ENCODE data around the gene CHMP4B. TPM values are rescaled to one million over a fixed set of nuclear protein-coding genes. Genes with fewer than 3 reads are reported as not detected.

Gene CHMP4B
- total RNA-seq, 1 donor: 32.0 TPM

GRCh38 chr20:33846291-33846935 lies 35.3 kb downstream of the CHMP4B start:
- no peak for TF ChIP-seq CTCF (IDR thresholded peaks at IDR 0.05; ENCODE audit: insufficient read depth, low read depth, low read length)
- DNase-seq (ENCODE audit: low read depth): peak; percentile 82
- no peak overlapping the region for H3K4me3 ChIP-seq (ENCODE audit: low read depth, low read length)

GRCh38 chr20:33847006-33847405 lies 35.9 kb downstream of the CHMP4B start:
- no peak for TF ChIP-seq CTCF (IDR thresholded peaks at IDR 0.05; ENCODE audit: insufficient read depth, low read depth, low read length)
- no peak overlapping the region for H3K4me3 ChIP-seq (ENCODE audit: low read depth, low read length)
- no peak for DNase-seq (ENCODE audit: low read depth)

DNA sequence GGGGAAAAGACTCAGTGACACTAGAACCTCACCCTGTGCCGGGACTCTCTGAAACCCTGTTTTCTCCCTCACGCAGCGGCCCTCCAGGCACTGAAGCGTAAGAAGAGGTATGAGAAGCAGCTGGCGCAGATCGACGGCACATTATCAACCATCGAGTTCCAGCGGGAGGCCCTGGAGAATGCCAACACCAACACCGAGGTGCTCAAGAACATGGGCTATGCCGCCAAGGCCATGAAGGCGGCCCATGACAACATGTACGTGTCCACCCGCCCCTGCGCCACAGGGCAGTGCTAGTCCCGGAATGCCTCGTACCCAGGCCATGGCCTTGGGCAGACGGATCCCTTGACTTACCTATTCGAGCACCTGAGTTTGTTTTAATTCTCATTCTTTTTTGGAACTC lies 37.2 kb downstream of the CHMP4B start:
- no peak overlapping the region for H3K4me3 ChIP-seq (ENCODE audit: low read depth, low read length)
- no peak for DNase-seq (ENCODE audit: low read depth)
- TF ChIP-seq CTCF (IDR thresholded peaks at IDR 0.05; ENCODE audit: insufficient read depth, low read depth, low read length): no peak

GRCh38 chr20:33850159-33850558 lies 39.0 kb downstream of the CHMP4B start:
- H3K4me3 ChIP-seq (ENCODE audit: low read depth, low read length): no peak overlapping the region
- DNase-seq (ENCODE audit: low read depth): no peak
- TF ChIP-seq CTCF (IDR thresholded peaks at IDR 0.05; ENCODE audit: insufficient read depth, low read depth, low read length): no peak

- no peak overlapping the region for H3K4me3 ChIP-seq (ENCODE audit: low read depth, low read length)
- DNase-seq (ENCODE audit: low read depth): no peak
- TF ChIP-seq CTCF (IDR thresholded peaks at IDR 0.05; ENCODE audit: insufficient read depth, low read depth, low read length): no peak
Observed at GRCh38 chr20:33851842-33852466, 40.8 kb downstream of the CHMP4B start.

- DNase-seq (ENCODE audit: low read depth): no peak
- no peak for TF ChIP-seq CTCF (IDR thresholded peaks at IDR 0.05; ENCODE audit: insufficient read depth, low read depth, low read length)
- no peak overlapping the region for H3K4me3 ChIP-seq (ENCODE audit: low read depth, low read length)
Observed at GRCh38 chr20:33852626-33853506, 41.7 kb downstream of the CHMP4B start.
